Mesenchymal stem cell (in vitro differentiated cells and primary cell): ENCODE results near the gene VCX3A.

ENCODE experiments used
- DNase-seq: peaks from one replicate; pipeline ENCODE4 v3.0.0-alpha.2; 2013
- H2AFZ ChIP-seq: one replicate; pipeline ENCODE4 v1.6.1; 2013; ENCODE audit warnings: low read depth, mild to moderate bottlenecking, control low read depth, inconsistent platforms, low read length, moderate library complexity
- H2AK5ac ChIP-seq: 2 replicates; pipeline ENCODE4 v1.6.1; 2013; ENCODE audit warnings: low read length, moderate library complexity, mild to moderate bottlenecking, inconsistent platforms; ENCODE audit not compliant: severe bottlenecking
- H2BK120ac ChIP-seq: one replicate; pipeline ENCODE4 v1.6.1; 2013; ENCODE audit warnings: low read depth, mild to moderate bottlenecking, inconsistent platforms, low read length, moderate library complexity
- H2BK12ac ChIP-seq, 2 experiments: one replicate each; pipeline ENCODE4 v1.6.1; 2013; ENCODE audit warnings: inconsistent platforms in 2 of 2, low read length in 2 of 2, mild to moderate bottlenecking in 2 of 2, moderate library complexity in 2 of 2, control low read depth in 1 of 2
- H2BK15ac ChIP-seq: one replicate; pipeline ENCODE4 v1.6.1; 2013; ENCODE audit warnings: mild to moderate bottlenecking, low read depth, inconsistent platforms; ENCODE audit not compliant: poor library complexity, severe bottlenecking
- H2BK5ac ChIP-seq: 2 replicates; pipeline ENCODE4 v1.6.1; 2013; ENCODE audit warnings: low read depth, mild to moderate bottlenecking, low read length, control low read depth, inconsistent platforms; ENCODE audit not compliant: poor library complexity, severe bottlenecking
- H3K14ac ChIP-seq, 2 experiments: one replicate each; pipeline ENCODE4 v1.6.1; 2013; ENCODE audit warnings: inconsistent platforms in 2 of 2, low read length in 2 of 2, control low read depth in 1 of 2, mild to moderate bottlenecking in 1 of 2, moderate library complexity in 1 of 2
- H3K18ac ChIP-seq, 2 experiments: one replicate each; pipeline ENCODE4 v1.6.1; 2013; ENCODE audit warnings: inconsistent platforms in 2 of 2, low read length in 2 of 2, control low read depth in 1 of 2, low read depth in 1 of 2, mild to moderate bottlenecking in 1 of 2
- H3K23ac ChIP-seq, 2 experiments: one replicate each; pipeline ENCODE4 v1.6.1; 2013; ENCODE audit warnings: inconsistent platforms in 2 of 2, low read length in 2 of 2, mild to moderate bottlenecking in 2 of 2, moderate library complexity in 2 of 2, control low read depth in 1 of 2
- H3K27ac ChIP-seq: 2 replicates; pipeline ENCODE4 v1.5.1; 2013; ENCODE audit warnings: mild to moderate bottlenecking, moderate library complexity, low read length, control low read depth, inconsistent platforms; ENCODE audit not compliant: poor library complexity, severe bottlenecking
- H3K27me3 ChIP-seq, 2 experiments: 2 replicates each; pipeline versions ENCODE4 v1.6.1 to v1.7.0; 2013; ENCODE audit warnings: low read length in 2 of 2, mild to moderate bottlenecking in 2 of 2, moderate library complexity in 2 of 2, control low read depth in 1 of 2, inconsistent platforms in 1 of 2; ENCODE audit not compliant: control insufficient read depth in 1 of 2, insufficient read depth in 1 of 2
- H3K36me3 ChIP-seq, 2 experiments: 2 replicates each; pipeline versions ENCODE4 v1.6.1 to v1.7.0; 2013; ENCODE audit warnings: low read length in 2 of 2, control low read depth in 1 of 2, inconsistent platforms in 1 of 2, low read depth in 1 of 2, mild to moderate bottlenecking in 1 of 2; ENCODE audit not compliant: insufficient read depth in 2 of 2, control insufficient read depth in 1 of 2
- H3K4ac ChIP-seq, 2 experiments: one replicate each; pipeline ENCODE4 v1.6.1; 2013; ENCODE audit warnings: inconsistent platforms in 2 of 2, low read length in 2 of 2, mild to moderate bottlenecking in 2 of 2, moderate library complexity in 2 of 2, control low read depth in 1 of 2, low read depth in 1 of 2
- H3K4me1 ChIP-seq: 2 replicates; pipeline ENCODE4 v1.6.1; 2013; ENCODE audit warnings: low read depth, low read length, control low read depth; ENCODE audit not compliant: control insufficient read depth, insufficient read depth
- H3K4me2 ChIP-seq: 2 replicates; pipeline ENCODE4 v1.6.1; 2013; ENCODE audit warnings: low read length, mild to moderate bottlenecking, inconsistent platforms; ENCODE audit not compliant: poor library complexity, severe bottlenecking
- H3K4me3 ChIP-seq, 2 experiments: 2 replicates each; pipeline versions ENCODE4 v1.5.1 to v1.7.0; 2013; ENCODE audit warnings: low read length in 2 of 2, mild to moderate bottlenecking in 2 of 2, control low read depth in 1 of 2, low read depth in 1 of 2; ENCODE audit not compliant: insufficient read depth in 1 of 2
- H3K79me1 ChIP-seq: replicated peaks from 2 replicates; pipeline ENCODE4 v1.6.1; 2013; ENCODE audit warnings: mild to moderate bottlenecking, control low read depth, low read length, inconsistent platforms; ENCODE audit not compliant: poor library complexity, severe bottlenecking
- H3K9ac ChIP-seq: 2 replicates; pipeline ENCODE4 v1.7.0; 2013; ENCODE audit warnings: mild to moderate bottlenecking, low read length, moderate library complexity
- H3K9me3 ChIP-seq: 2 replicates; pipeline ENCODE4 v1.7.0; 2013; ENCODE audit warnings: mild to moderate bottlenecking, low read length; ENCODE audit not compliant: control insufficient read depth
- H4K8ac ChIP-seq: one replicate; pipeline ENCODE4 v1.6.1; 2013; ENCODE audit warnings: inconsistent platforms, mild to moderate bottlenecking, low read length, moderate library complexity
- H4K91ac ChIP-seq: one replicate; pipeline ENCODE4 v1.6.1; 2013; ENCODE audit warnings: mild to moderate bottlenecking, low read length, inconsistent platforms
- WGBS: methylation state at CpG from one replicate; pipeline ENCODE4 v1.1.7; 2013; ENCODE audit warnings: mixed read lengths; 5-methylcytosine and 5-hydroxymethylcytosine counted together

The VCX3A gene

DNA sequence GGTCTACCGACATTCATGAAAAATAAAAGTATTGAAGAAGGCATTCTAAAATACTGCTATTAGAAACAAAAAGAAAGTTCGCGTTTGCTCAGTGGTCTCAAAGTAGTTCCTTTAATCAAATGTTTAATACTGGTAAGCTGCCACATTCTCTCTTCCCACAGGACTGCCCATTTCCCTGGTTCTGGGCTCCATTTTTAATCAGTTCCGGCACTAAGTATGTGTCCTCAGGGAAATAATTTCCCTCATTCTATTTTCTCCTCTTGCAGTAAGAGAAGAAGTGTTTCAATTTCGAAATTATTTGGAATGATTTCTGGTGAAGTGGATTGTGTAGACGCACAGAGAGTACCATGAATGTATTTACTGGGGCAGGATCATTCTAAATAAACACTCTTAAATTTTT, 17.5 kb downstream of the VCX3A start:
- Histone ChIP-seq H2AK5ac (no peak overlapping the region), H2BK120ac (no peak overlapping the region)
- no peak for DNase-seq

DNA sequence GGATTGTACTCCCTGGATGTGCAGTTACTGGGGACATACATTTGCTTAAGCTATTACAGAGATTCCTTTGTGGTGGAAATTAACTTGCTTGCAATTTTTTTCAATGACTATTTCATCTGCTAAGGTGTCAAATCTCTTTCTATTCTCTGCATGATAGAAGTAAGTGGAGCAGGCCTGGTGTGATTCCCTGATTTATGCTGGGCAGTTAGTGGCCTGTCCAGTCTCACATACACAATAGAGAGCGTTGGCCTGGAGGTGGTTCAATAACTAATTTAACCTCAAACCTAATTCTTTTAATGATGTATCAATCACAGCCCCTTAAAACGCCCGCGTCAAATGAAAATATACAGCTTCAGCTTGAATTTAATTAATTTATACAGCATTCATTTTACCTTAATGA, 28.5 kb downstream of the VCX3A start:
- Histone ChIP-seq H3K4me2 (no peak overlapping the region), H3K27me3 (no peaks in the 10 kb centered on the region), H2BK120ac (no peak overlapping the region), H4K91ac (no peak overlapping the region), H2BK5ac (no peak overlapping the region), H3K23ac (no peak overlapping the region), H3K4me1 (no peaks in the 10 kb centered on the region), H3K36me3 (no peaks in the 10 kb centered on the region), H2AFZ (no peak overlapping the region), H2AK5ac (no peak overlapping the region), H3K27ac (no peak overlapping the region), H3K18ac (no peak overlapping the region), H3K9me3 (peaks cover 8% of the 10 kb centered on the region), H3K79me1 (no peaks in the 10 kb centered on the region), H3K4ac (no peak overlapping the region), H4K8ac (no peak overlapping the region), H3K4me3 (no peak overlapping the region), H2BK12ac (no peak overlapping the region), H3K9ac (no peak overlapping the region), H3K14ac (no peak overlapping the region), H2BK15ac (no peak overlapping the region)
- DNase-seq: no peak
- 54% methylated on average over 2 of the region's 4 CpGs for WGBS

More for the DNA sequence above, 17.5 kb downstream of the VCX3A start:
- Histone ChIP-seq H2BK15ac (no peak overlapping the region), H3K79me1 (no peaks in the 10 kb centered on the region), H3K4me3 (no peak overlapping the region), H4K91ac (no peak overlapping the region), H3K18ac (no peak overlapping the region), H3K9me3 (peaks cover 27% of the 10 kb centered on the region), H2AFZ (no peak overlapping the region), H3K14ac (no peak overlapping the region), H3K4me2 (no peak overlapping the region), H4K8ac (no peak overlapping the region), H2BK12ac (no peak overlapping the region), H2BK5ac (no peak overlapping the region), H3K9ac (no peak overlapping the region), H3K23ac (no peak overlapping the region), H3K4ac (no peak overlapping the region), H3K4me1 (no peaks in the 10 kb centered on the region), H3K27ac (no peak overlapping the region), H3K27me3 (no peaks in the 10 kb centered on the region), H3K36me3 (no peaks in the 10 kb centered on the region)
- WGBS: no CpG with 5 or more reads among the region's 6 CpGs

- H3K79me1 ChIP-seq: no peaks in the 10 kb centered on the region
- no peak overlapping the region for H3K27ac ChIP-seq
- no peak overlapping the region for H2BK120ac ChIP-seq
- H3K23ac ChIP-seq: no peak overlapping the region
- H3K9ac ChIP-seq: no peak overlapping the region
- H3K27me3 ChIP-seq: no peaks in the 10 kb centered on the region
- no peak overlapping the region for H3K4ac ChIP-seq
- H3K9me3 ChIP-seq: peaks cover 12% of the 10 kb centered on the region
- H2BK5ac ChIP-seq: no peak overlapping the region
- H3K18ac ChIP-seq: no peak overlapping the region
- H2AFZ ChIP-seq: no peak overlapping the region
- DNase-seq: no peak
- H4K8ac ChIP-seq: no peak overlapping the region
- H2BK15ac ChIP-seq: no peak overlapping the region
- H2BK12ac ChIP-seq: no peak overlapping the region
- H3K4me3 ChIP-seq: no peak overlapping the region
- H3K36me3 ChIP-seq: no peaks in the 10 kb centered on the region
- WGBS: 18% methylated on average over 2 of the region's 2 CpGs
- H3K4me2 ChIP-seq: no peak overlapping the region
- H4K91ac ChIP-seq: no peak overlapping the region
- no peak overlapping the region for H2AK5ac ChIP-seq
- no peak overlapping the region for H3K14ac ChIP-seq
- H3K4me1 ChIP-seq: no peaks in the 10 kb centered on the region
Observed at GRCh38 chrX:6505960-6506359, 29.0 kb downstream of the VCX3A start.

GRCh38 chrX:6500719-6501118, 34.2 kb downstream of the VCX3A start:
- DNase-seq: no peak
- Histone ChIP-seq H4K8ac (no peak overlapping the region), H3K4me3 (no peak overlapping the region), H2AFZ (no peak overlapping the region), H3K9ac (no peak overlapping the region), H4K91ac (no peak overlapping the region), H2AK5ac (no peak overlapping the region), H3K4me2 (no peak overlapping the region), H2BK15ac (no peak overlapping the region), H3K4me1 (no peaks in the 10 kb centered on the region), H3K9me3 (peaks cover 20% of the 10 kb centered on the region), H2BK12ac (no peak overlapping the region), H3K36me3 (no peaks in the 10 kb centered on the region), H3K27ac (no peak overlapping the region), H2BK120ac (no peak overlapping the region), H3K23ac (no peak overlapping the region), H2BK5ac (no peak overlapping the region), H3K27me3 (no peaks in the 10 kb centered on the region), H3K14ac (no peak overlapping the region), H3K4ac (no peak overlapping the region), H3K18ac (no peak overlapping the region), H3K79me1 (no peaks in the 10 kb centered on the region)
- 100% methylated on average over 1 of the region's 1 CpG for WGBS
